Upper lobe of right lung (tissue), 1 donor: ENCODE measurements around the gene RNPEPL1. TPM values are rescaled to one million over a fixed set of nuclear protein-coding genes. Genes with fewer than 3 reads are reported as not detected.

ENCODE experiments used
- ATAC-seq: fragments of 200-7000 bp; cut with Tn5 transposase; one replicate; pipeline ENCODE4 v1.9.1; 2020; ENCODE audit warnings: mild to moderate bottlenecking, moderate library complexity
- DNase-seq: peaks from one replicate; pipeline ENCODE4 v3.0.0-alpha.2; 2020
- H3K27ac ChIP-seq: fragments of 200-600 bp; one replicate; pipeline ENCODE4 v1.8.0; 2022
- H3K27me3 ChIP-seq: fragments of 200-600 bp; one replicate; pipeline ENCODE4 v1.8.0; 2022; ENCODE audit warnings: mild to moderate bottlenecking
- H3K36me3 ChIP-seq: fragments of 200-600 bp; one replicate; pipeline ENCODE4 v1.8.0; 2022
- H3K4me1 ChIP-seq: fragments of 200-600 bp; one replicate; pipeline ENCODE4 v1.8.0; 2022
- H3K4me3 ChIP-seq: fragments of 200-600 bp; one replicate; pipeline ENCODE4 v1.8.0; 2022; ENCODE audit warnings: mild to moderate bottlenecking
- H3K9me3 ChIP-seq: fragments of 200-600 bp; one replicate; pipeline ENCODE4 v1.8.0; 2022
- CTCF ChIP-seq: fragments of 200-600 bp; IDR thresholded peaks from one replicate; pipeline ENCODE4 v1.8.0; 2022; ENCODE audit warnings: antibody characterized with exemption
- intact Hi-C: fragments of 100-400 bp; cut with DNase I; formaldehyde crosslinking; loops from one replicate; pipeline ENCODE4 v1.11.0; 2022
- total RNA-seq: library from RNA; stranded (reverse); fragmentation: NEBNext Ultra II Directional; extraction: Animal tissue kit (Norgen Biotek cat#: 25700); gene quantifications from one replicate; pipeline ENCODE4 v1.2.1, GENCODE V29; 2021
- donor health status: DM: no; HTN: yes; CAD: no; lungs with severe emphysema.

RNPEPL1 gene
- total RNA-seq, 1 donor from 2014 or later = 88.6 TPM

DNA sequence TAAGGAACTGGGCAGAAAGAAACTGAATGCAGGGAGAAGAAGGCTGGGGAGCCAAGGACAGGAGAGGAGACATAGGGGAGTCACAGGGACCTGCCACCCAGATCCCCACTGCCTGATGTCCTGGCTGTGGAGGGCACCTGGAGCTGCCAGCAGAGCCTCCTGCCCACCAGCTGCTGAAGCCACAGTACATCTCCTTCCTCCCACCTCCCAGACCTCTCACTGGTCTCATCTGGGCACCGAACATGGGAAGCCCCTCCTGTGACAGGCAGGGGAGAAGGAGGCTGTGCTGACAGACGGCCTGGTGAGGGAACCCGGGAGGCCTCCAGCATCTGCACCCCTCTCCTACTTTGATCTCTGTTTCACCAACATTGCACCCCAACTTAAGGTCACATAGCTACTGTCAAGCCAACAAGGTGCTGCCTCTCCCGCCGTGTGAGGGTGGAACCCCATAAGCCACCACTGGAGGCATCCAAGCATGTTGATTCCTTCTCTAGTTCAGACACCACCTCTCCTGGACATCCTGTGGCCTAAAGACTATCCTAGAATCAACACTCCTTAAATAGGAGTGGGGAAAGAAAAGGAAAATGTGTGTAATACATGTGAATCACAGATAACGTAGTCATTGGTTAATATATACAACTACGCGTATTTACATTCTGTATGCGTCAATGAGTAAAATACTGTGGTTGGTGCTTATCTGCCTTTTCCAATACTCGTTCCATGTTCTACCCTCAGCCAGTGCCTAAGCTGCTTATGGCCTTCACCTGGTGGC, 3.5 kb upstream of the RNPEPL1 start:
- Histone ChIP-seq H3K27ac (peak overlapping the region; percentile 93), H3K4me3 (peak overlapping the region; percentile 83), H3K36me3 (no peaks in the 10 kb centered on the region), H3K9me3 (no peaks in the 10 kb centered on the region), H3K27me3 (no peaks in the 10 kb centered on the region), H3K4me1 (peaks cover 67% of the 10 kb centered on the region)
- DNase-seq (no peak), ATAC-seq (no peak)
- no peak for TF ChIP-seq CTCF
- intact Hi-C loops = no loop called here

- no peaks in the 10 kb centered on the region for H3K9me3 ChIP-seq
- intact Hi-C loops = no loop called here
- peak; percentile 96 for DNase-seq
- H3K4me3 ChIP-seq = peak overlapping the region; percentile 83
- no peaks in the 10 kb centered on the region for H3K27me3 ChIP-seq
- H3K4me1 ChIP-seq = peaks cover 74% of the 10 kb centered on the region
- peak overlapping the region; percentile 93 for H3K27ac ChIP-seq
- no peak for TF ChIP-seq CTCF
- ATAC-seq = peak; percentile 66
- H3K36me3 ChIP-seq = no peaks in the 10 kb centered on the region
Observed at GRCh38 chr2:240565333-240566202, 2.7 kb upstream of the RNPEPL1 start.

DNA sequence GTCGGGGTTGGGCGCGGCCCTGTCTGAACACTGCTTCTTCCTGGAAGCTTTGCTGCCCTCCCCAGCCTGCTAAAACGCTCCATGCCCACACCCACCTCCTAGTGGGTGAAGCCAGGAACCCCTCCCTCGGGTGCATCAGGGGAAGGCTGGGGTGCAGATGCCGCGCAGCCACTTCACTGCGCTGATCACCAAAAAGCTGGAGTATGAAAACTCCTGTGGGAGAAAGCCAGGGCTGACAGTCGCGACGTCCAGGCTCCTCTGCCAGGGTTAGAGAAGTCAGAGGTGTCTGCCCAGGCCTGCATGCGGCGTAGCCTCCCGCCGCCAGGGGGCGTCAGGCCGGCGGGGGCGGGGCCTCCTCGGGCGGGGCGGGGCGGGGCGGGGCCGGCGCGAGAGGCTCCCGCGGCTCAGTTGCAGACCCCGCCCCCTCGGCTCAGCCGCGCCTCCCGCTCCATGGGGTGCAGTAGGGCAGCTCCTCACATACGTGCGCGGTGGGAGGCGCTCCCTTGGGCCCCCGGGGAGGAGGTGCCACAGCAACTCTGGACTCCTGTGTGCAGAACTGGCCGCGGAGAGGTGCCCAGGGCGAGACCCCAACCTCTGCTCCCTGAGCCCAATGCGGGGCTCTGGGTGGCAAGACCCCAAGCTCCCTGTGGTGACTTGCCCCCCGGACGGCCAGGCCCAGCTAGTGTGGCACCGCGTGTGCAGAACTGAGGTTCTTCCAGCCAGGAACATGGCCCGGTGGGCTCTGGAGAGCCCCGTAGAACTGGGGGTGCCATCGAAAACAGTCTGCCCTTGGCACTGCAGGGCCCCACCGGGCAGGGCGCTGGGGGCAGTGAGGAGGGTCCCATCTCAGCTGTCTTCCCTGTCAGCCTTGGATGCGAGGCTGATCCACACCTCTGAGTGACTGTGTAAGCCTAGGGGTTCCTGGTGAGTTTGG, 1.8 kb upstream of the RNPEPL1 start:
- H3K27me3 ChIP-seq = no peaks in the 10 kb centered on the region
- H3K27ac ChIP-seq = peak overlapping the region; percentile 93
- no peaks in the 10 kb centered on the region for H3K9me3 ChIP-seq
- peaks cover 77% of the 10 kb centered on the region for H3K4me1 ChIP-seq
- no peaks in the 10 kb centered on the region for H3K36me3 ChIP-seq
- peak overlapping the region; percentile 83 for H3K4me3 ChIP-seq
- peak; percentile 87 for ATAC-seq
- intact Hi-C loops = no loop called here
- DNase-seq = peak; percentile 98
- TF ChIP-seq CTCF = peak; percentile 88

DNA sequence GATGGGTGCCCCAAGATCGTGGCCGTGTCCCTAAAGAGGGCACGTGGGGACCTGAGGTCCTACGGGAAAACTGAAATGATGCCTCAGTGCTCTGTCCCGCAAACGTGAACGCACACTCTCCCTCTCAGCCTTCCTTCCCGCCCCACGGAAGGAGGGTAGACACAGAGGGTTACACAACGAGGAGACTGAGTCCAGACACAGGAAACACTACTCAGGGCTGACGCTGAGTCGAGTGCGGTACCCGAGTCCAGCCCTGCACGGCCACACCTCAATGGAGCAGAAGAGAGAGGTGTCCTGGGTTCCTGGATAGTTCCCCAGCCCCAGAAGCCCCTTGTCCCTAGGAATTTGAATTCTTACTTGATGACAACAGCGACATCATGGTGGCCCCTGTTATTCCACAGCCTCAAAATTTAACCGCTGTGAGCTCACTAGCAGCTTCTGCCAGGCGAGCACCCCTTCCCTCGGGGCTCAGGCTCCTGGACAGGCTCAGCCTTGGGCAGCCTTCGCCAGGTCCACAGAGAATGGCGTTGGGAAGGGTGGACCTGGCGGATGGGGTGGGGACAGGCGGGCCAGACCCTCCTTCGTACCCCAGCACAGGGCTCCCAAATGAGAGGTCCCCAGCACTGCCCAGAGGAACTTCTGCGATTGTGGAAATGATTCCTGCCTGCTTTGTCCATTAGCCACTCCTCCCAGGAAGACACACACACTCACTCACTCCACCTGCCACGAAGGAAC, 980 bp upstream of the RNPEPL1 start:
- Histone ChIP-seq H3K9me3 (no peaks in the 10 kb centered on the region), H3K36me3 (no peaks in the 10 kb centered on the region), H3K27ac (peak overlapping the region; percentile 93), H3K27me3 (no peaks in the 10 kb centered on the region), H3K4me1 (peaks cover 68% of the 10 kb centered on the region), H3K4me3 (peak overlapping the region; percentile 83)
- DNase-seq = peak; percentile 65
- no peak for TF ChIP-seq CTCF
- ATAC-seq = no peak
- intact Hi-C loops = no loop called here
